Middle frontal gyrus (tissue), 1 donor: Measurements from ENCODE around the gene MGAT5.

ENCODE experiments used
- DNase-seq: peaks from one replicate; pipeline ENCODE4 v3.0.0-alpha.2; 2015; ENCODE audit warnings: low spot score; ENCODE audit errors: extremely low spot score

Gene MGAT5

DNA sequence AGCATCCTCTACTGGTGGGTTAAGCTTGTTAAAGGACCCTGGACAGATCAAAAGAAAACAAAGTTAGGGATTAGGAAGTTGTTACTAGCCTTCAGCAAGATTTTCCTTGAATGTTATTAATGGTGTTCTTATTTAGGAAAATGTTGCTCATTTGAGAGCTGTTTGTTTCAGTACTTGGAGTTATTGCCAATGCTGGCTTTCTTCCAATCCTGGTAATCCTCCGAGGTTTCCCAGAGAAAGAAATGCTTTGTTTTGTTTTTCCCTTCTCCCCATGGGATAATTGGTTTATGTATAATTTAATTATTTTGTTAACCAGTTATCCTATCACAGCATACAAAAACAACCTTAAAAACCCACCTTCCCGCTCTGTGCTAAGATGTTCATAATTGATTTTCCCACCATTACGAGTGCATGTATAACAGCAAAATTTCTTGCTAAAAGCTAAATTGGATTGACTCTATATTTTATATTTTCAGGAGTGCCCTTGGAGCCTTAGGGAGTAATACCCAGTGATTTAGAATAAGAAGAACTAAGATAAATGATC is 79.8 kb downstream of the MGAT5 start:
- no peak for DNase-seq

DNA sequence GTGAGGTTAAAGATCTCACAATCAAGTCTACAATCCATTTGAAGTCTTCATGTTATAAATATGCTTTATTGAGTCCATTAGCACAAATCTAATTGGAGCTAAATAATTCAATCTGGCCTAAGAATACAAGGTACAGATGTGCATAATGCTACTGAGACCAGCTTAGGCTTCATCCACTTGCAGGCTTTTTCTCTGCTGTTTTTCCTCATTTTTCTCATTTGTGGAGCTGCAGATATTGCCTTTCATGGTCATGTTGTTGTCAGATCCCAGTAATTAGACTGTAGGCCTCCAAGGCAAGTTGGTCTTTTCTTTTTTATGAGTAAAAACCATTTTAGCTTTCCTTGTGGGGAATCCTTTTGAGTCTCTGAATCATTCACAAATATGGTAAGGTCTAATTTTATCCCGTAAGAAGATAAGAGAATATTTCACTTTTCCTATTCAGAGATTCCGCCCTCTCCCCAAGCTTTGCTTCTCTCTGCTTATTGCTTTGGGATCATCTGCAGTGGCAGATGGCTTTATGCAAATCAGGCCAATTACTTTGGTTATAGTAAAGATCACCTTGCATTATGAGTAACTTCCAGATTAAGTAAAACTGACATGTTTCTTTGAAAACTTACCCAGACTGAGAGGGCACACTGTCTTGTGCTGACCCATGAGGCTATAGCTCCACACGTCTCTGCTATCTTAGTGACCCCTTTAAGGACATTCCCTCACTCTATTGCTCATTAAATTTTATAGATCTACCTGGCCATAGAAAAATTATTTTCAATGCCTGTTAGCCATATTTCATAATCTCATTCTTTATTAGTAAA is 80.9 kb downstream of the MGAT5 start:
- no peak for DNase-seq

DNA sequence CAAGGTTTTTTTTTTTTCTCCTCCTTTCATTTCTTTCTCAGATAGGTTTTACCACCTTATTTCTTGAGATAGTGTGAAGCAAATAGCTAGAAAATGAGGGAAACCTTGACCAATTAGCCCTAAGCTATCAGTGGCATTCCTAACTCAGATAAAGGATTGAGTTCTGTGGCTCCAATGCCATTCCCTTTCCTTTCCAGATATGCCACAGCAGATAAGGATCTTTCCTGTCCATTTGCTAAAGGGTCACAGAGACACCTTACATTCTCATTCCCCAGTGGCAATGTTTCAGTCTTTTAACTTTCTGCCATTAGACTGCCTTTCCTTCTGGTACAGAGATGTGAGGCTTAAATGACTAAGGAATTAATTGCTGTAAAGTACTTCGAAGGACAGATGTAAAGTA is 81.7 kb downstream of the MGAT5 start:
- no peak for DNase-seq

DNA sequence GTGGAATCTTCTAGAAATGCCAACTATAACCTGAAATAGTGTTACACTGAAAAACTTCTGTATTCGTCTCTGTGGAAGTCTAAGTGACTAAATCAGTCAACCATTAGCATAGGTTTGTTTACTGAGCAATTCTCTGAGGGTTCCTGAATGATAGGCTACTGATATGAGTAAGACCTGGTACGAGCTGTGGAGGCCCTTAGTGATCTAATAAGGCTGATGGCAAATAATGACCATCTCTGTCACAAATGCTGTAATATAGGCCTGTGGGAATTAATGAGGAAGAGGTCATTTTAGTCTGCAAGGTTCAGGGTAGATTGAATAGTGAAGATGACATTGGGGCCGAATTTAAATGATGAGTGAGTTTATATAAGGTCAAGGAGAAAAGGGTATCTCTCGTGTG is 82.5 kb downstream of the MGAT5 start:
- DNase-seq: no peak

DNA sequence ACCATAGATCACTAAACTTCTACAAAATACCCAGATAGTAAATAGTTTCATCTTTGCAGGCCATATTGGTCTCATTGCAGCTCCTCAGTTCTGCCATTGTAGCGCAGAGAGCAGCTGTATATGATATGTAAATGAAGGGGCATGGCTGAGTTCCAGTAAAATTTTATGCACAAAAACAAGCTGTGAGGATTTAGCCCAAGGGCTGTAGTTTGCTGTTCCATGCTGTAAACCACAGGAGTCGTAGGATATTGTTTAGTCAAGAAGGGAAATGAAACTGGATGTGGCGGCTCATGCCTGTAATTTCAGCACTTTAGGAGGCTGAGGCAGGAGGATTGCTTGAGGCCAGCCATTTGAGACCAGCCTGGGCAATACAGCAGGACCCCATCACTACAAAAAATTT is 83.0 kb downstream of the MGAT5 start:
- no peak for DNase-seq

DNA sequence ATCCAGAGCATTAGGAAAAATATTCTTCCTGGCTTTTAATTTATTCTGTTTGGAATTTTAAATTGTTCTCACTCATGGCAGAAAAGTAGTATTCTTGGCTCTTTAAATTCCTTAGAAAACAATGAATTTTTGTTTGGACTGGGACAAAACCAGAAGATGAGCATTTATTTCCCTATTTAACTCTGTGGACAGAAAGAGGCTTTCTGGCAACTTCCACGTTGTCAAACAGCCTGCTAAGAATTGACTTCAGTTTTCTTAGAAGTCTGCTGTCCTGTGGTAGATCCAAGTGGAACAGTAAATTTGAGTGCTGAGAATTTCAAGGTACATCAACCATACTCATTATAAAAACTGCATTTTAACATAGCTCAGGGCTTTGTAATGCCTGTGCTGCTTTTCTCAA is 83.8 kb downstream of the MGAT5 start:
- DNase-seq: no peak

DNA sequence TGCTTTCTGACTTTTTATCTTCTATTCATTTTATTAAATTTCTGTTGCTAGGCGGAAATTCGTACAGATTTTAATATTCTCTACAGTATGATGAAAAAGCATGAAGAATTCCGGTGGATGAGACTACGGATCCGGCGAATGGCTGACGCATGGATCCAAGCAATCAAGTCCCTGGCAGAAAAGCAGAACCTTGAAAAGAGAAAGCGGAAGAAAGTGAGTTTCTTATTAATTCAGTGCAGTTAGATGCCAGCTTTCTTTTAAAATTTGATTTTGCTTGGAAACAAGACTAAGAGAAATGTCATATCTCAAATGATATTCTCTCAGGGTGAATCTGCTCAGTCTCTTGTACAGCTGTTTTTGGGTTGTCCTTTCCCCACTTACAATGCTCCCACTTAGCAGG is 84.3 kb downstream of the MGAT5 start:
- DNase-seq: no peak

DNA sequence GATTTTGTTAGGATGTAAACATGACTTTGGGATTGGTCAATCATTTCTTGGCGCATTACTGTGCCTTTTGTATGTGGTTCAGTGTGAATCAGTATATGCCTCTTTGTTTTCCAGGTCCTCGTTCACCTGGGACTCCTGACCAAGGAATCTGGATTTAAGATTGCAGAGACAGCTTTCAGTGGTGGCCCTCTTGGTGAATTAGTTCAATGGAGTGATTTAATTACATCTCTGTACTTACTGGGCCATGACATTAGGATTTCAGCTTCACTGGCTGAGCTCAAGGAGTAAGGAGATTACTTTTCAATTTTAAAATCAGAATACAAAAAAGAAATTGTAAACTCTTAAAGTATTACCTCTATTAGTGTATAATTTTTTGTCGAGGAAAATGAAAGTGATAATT is 87.6 kb downstream of the MGAT5 start:
- no peak for DNase-seq

DNA sequence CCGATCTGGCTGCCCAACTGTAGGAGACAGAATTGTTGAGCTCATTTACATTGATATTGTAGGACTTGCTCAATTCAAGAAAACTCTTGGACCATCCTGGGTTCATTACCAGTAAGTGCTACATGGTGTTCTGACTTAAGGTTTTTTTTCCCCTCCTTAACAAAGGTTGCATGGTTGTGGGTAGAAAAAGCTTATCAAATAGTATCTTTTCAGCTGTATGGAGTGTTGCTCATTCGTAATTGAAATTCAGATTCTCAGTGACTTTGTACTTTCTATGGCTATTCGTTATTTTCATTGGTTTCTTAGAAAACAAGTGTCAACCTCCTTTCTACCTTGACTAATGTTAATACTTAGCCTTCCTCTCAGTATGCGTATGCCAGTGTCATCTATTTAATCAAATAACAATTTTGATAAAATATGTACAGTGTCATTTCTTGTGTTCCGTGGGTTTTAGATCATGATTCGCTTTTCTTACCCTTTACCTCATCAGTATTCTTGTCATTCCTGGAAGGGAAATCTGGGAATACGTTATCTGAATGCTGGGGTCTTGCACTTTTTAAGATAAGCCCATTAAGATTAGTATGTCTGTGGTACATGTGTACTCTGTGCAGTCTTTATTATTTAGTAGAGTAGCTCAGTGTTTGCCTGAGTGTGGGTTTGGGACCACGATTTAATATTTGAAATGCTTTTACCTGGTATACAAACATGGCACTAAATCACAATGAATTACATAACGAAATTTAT is 91.3 kb downstream of the MGAT5 start:
- no peak for DNase-seq

DNA sequence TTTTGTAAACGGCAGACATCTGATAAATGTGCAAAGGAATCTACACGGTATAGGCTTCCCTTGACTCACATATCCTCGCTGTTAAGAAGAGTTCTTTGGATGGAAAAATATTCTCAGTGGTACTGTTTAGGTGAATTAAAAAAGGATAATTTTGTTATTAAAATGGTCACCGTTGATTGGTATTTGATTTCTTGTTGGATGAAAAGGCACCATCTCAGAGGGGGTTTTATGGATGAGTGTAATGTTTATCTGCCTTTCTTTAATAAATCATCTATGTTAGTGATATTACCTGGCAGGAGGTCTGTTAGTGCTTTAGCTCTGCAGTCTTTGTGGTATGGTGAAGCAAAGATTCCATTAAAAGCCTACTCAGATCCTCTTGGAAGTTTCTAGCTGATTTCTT is 92.3 kb downstream of the MGAT5 start:
- DNase-seq: no peak

DNA sequence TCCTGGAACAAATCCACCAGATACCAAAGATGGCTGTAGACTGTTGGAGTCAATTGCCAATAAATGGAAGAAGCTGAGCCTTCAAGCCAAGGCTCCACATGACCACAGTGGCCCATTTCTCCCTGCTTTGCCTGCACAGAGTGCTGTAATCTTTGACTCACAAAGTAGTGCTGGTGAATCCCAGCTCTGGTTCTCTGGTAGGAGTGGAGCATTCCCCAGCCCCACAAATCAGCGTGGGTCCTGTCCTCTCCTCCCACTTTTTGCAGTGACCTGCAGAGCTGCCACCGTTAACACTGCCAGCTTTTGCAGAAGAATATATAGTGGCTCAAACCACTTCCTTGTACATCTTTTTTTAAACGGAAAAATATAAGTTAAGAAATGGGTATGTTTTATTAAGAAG is 93.9 kb downstream of the MGAT5 start:
- DNase-seq: no peak

DNA sequence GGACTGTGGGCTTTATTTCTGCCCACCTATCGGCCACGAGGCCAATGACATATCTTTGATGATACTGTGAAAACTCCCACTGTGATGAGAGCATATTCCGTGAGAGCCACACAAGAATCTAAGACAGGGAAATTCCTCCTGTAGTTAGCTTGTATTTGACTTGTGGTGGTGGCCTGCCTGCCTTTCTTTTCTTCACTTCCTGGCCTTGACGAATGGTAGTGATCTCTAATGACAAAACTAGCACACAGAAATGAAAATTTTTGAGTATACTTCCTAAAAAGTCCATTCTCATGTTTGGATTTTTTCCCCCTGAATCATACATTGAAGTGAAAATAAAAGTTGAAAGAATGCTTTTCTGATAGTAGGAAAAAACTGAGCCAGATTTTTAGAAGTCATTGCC is 94.4 kb downstream of the MGAT5 start:
- no peak for DNase-seq

DNA sequence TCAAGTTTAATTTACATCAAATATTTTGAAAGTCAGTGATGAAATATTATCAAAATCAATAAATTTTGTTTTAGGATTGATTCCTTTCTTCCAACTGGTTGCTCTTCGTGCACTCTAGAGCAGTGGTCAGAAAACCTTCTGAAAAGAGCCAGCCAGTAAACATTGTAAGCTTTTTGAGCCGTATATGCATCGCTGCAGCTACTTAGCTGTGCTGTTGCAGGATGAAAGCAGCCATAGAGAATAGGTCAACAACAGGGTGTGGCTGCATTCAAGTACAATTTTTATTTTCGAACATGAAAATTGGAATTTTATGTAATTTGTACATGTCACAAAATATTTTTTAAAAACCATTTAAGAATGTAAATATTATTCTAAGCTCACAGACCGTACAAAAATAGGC is 94.9 kb downstream of the MGAT5 start:
- no peak for DNase-seq

DNA sequence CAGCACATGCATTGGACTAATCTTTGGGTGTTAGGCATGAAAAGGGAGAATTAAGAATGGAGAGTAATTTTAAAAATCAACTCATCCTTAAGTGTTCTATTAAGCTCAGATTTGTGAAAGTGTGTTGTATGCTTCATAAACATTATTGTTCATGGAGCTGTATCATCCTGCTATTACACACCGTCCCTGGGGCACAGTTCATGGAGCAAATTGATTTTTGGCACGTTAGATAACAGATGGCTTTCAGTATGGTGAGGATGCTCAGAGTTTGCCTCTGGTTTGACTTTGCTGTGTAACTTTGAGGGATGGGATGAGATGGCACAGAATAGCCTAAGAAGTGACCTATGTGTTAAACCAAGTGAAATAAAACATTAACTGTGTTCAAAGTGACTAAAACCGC is 97.1 kb downstream of the MGAT5 start:
- DNase-seq: no peak

DNA sequence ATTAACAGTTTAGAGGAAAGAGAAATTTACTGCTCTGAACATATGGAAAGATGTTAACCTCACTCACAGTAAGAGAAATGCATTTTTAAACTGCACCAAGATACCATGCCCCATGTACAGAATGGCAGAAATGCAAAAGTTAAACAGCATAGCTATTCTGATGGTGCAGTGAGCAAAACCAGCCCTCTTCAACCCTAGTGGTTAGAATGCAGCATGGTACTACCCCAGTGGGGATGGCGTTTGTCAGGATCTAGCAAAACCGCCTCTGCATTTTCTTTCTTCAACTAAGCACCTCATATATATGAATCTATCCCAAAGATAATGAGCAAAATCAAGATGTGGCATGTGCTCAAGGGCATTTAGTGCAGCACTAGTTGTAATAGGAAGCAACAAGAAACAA is 98.0 kb downstream of the MGAT5 start:
- no peak for DNase-seq

DNA sequence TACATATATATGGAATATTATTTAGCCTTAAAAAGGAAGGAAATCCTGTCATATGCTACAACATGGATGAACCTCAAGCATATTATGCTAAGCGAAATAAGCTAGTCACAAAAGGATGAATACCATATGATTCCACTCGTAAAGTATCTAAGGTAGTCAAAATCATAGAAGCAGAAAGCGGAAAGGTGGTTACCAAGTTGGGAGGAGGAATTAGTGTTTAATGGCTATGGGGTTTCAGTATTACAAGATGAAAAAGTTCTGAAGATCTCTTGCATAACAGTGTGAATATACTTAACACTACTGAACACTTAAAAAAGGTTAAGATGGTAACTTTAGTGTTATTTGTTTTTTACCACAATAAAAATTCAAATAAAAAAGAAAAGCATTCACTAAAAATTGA is 99.0 kb downstream of the MGAT5 start:
- DNase-seq: no peak

DNA sequence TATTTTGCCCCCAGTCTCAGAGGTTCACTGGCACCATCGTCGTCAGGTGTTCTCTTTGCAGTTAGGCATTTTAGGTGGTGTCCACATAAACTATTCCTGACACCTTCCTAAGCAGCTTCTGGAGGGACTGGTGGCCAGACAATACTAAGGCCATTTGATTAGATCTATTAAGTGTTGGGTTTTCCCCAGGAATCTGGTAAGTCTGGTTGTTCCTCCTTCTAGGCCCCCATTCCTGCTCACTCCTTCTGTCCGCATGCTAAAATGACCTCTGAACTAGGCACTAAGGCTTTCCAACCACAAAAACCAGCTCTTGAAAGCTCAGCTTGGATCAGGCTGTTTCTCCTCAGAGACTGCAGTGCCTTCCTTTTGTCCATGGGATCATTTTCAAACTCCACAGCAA is 100.7 kb downstream of the MGAT5 start:
- DNase-seq: no peak

DNA sequence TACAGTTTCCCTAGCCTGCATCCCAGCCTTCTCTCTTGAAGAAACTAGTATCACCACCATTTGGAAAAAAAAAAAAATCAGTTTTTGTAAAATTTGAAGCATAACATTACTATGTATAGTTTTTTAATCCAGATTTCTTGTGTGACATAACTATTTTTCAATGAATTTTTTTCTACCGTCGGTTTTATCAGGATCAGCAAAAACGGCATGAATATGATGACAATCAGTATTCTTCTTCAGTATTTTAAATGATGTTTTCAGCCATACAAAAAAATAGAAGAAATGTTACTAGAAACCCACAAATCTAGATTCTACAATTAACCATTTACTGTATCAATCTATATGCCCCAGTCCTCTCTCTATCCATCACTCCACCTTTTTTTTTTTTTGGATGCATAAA is 103.9 kb downstream of the MGAT5 start:
- DNase-seq: no peak

DNA sequence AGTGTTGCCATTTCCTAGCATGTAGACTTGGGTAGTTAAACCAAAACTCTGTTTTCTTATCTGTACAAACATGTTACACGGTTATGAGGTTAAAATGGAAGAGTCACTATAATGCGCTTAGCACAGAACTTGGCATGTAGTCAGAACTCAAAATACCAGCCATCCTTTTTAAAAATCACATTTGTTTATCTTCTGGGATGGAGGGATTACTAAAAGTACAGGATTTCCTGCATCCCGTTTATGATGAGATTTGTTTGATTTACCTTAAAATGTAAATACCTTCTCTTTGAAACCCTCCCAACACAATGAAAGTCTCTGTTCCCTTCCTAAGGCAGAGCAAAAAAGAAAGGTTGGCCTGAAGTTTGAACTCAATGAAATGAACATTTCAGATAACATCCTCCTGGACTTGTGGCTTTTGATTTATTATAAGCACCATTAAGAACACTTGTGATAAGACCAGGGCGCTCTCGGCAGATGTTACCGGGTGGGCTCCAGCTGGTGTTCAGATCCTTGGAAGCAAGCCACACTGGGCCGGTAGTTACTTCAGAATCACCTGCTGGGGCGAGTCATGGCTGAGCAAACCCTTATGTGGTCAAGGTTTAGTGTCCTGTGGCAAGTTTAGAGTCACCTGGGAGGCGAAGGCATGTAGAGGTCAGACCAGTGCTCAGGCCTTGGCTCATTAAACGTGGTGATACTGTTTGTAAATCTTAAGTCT is 105.7 kb downstream of the MGAT5 start:
- no peak for DNase-seq

DNA sequence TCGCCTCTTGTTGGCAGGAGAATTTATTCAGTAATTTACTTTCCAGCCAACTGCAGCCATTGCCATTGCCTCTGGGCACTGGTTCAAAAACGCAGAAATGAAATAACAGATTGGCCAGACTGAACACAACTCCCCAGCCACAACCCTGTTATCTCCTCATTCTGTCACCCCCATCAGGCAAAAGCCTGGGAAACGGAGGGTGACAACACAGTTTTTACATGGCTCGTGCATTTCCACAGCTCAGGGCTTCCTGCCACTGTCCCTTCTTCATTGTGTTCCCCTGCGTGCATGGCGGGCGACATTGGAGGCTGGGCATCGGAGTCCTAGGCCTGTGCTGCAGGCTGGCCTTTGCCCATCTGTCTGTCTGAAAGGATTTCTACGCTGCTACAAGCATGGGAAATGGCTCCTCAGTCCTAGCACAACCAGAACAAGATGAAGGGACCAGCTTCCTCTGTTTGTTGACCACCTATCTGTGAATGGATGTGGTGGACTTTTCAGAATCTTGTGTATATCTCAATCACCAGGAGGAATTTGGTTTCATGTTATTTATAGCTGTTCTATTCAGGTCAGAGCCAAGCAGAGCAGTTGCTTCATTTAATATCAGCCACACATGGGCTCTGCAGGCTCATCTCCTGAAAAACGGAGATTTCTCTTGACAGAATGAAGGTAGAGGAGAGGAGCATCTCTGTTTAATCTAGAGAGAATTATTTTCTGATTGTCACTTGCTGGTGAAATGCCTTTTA is 107.0 kb downstream of the MGAT5 start:
- DNase-seq: no peak

DNA sequence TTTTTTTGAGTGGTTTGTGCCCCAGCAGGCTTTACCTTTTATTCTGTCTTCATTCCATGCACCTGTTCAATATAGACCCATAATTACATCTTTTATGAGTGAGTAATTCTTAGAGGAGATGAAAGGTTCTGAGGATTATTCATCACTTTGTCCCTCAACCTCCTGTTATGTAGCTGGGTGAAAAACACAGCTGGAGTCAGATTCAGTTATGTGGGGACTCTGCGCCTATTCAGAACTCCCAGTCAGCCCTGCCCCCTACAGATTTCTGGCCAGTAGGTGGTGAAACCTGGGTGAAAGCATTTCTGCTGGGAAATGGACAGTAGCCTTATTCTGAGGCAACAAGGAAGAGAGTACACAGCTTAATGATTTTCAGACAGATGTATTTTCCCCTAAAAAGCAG is 107.8 kb downstream of the MGAT5 start:
- no peak for DNase-seq
